ENCODE data around the gene TFR2. TPM values are rescaled to one million over a fixed set of nuclear protein-coding genes. Genes with fewer than 3 reads are reported as not detected.

TFR2 gene
- 1.7 and 2.4 TPM in 2 replicates for total RNA-seq
- long read RNA-seq = 0 reads

- H3K36me3 Mint-ChIP-seq (ENCODE audit: low read depth) = no peaks in the 10 kb centered on the region
- no peak for TF ChIP-seq CTCF (conservative IDR thresholded peaks at IDR 0.05)
- H3K27ac Mint-ChIP-seq (ENCODE audit: unreplicated experiment) = no peak within 1 kb of the TSS
- H3K4me3 Mint-ChIP-seq = no peak within 1 kb of the TSS
- no peak for DNase-seq (ENCODE audit: low read depth, low spot score)
- no peaks in the 10 kb centered on the region for H3K9me3 Mint-ChIP-seq
- no peaks in the 10 kb centered on the region for H3K4me1 Mint-ChIP-seq
- peaks cover 12% of the 10 kb centered on the region for H3K27me3 Mint-ChIP-seq (ENCODE audit: low read depth)
Observed at GRCh38 chr7:100641463-100641859, at the start of gene TFR2. TSS of gene TFR2 (minus strand) at chr7:100641552. CDS start at chr7:100641509, 43 bp downstream.

GRCh38 chr7:100689230-100690135 is 48.1 kb upstream of the TFR2 start:
- Mint-ChIP-seq H3K36me3 (ENCODE audit: low read depth) (no peaks in the 10 kb centered on the region), H3K27ac (ENCODE audit: unreplicated experiment) (peak overlapping the region; percentile 75), H3K4me1 (peaks cover 18% of the 10 kb centered on the region), H3K9me3 (no peaks in the 10 kb centered on the region), H3K4me3 (peak overlapping the region; percentile 58), H3K27me3 (ENCODE audit: low read depth) (peaks cover 4% of the 10 kb centered on the region)
- TF ChIP-seq CTCF (conservative IDR thresholded peaks at IDR 0.05) = no peak
- no peak for DNase-seq (ENCODE audit: low read depth, low spot score)

GRCh38 chr7:100688326-100688860 is 47.0 kb upstream of the TFR2 start:
- H3K27me3 Mint-ChIP-seq (ENCODE audit: low read depth) = peaks cover 4% of the 10 kb centered on the region
- DNase-seq (ENCODE audit: low read depth, low spot score) = no peak
- no peaks in the 10 kb centered on the region for H3K9me3 Mint-ChIP-seq
- H3K4me3 Mint-ChIP-seq = peak overlapping the region; percentile 27
- TF ChIP-seq CTCF (conservative IDR thresholded peaks at IDR 0.05) = no peak
- H3K4me1 Mint-ChIP-seq = peaks cover 18% of the 10 kb centered on the region
- peak overlapping the region; percentile 75 for H3K27ac Mint-ChIP-seq (ENCODE audit: unreplicated experiment)
- H3K36me3 Mint-ChIP-seq (ENCODE audit: low read depth) = no peaks in the 10 kb centered on the region

- Mint-ChIP-seq H3K27me3 (ENCODE audit: low read depth) (no peaks in the 10 kb centered on the region), H3K9me3 (no peaks in the 10 kb centered on the region), H3K4me1 (peaks cover 14% of the 10 kb centered on the region), H3K27ac (ENCODE audit: unreplicated experiment) (no peak overlapping the region), H3K4me3 (no peak overlapping the region), H3K36me3 (ENCODE audit: low read depth) (no peaks in the 10 kb centered on the region)
- no peak for TF ChIP-seq CTCF (conservative IDR thresholded peaks at IDR 0.05)
- no peak for DNase-seq (ENCODE audit: low read depth, low spot score)
Observed at GRCh38 chr7:100687751-100688300, 46.5 kb upstream of the TFR2 start.

- Mint-ChIP-seq H3K4me1 (peaks cover 9% of the 10 kb centered on the region), H3K27me3 (ENCODE audit: low read depth) (no peaks in the 10 kb centered on the region), H3K4me3 (no peak overlapping the region), H3K36me3 (ENCODE audit: low read depth) (no peaks in the 10 kb centered on the region), H3K9me3 (no peaks in the 10 kb centered on the region), H3K27ac (ENCODE audit: unreplicated experiment) (no peak overlapping the region)
- DNase-seq (ENCODE audit: low read depth, low spot score) = no peak
- no peak for TF ChIP-seq CTCF (conservative IDR thresholded peaks at IDR 0.05)
Observed at GRCh38 chr7:100687261-100687660, 45.9 kb upstream of the TFR2 start.
